Left kidney (tissue), 2 donors: ENCODE results near the gene KLHL36. TPM values are rescaled to one million over a fixed set of nuclear protein-coding genes. Genes with fewer than 3 reads are reported as not detected.

Source experiments
- DNase-seq: peaks from one replicate; pipeline ENCODE4 v3.0.0-alpha.2; 2013
- polyA plus RNA-seq: library from polyadenylated mRNA; unstranded; fragments of 120-200 nt; gene quantifications from one replicate; pipeline ENCODE4 v1.2.1, GENCODE V29; 2013; ENCODE audit not compliant: insufficient read length

Gene KLHL36
- polyA plus RNA-seq, 1 donor = 30.0 TPM

GRCh38 chr16:84643180-84643583 lies 5.1 kb upstream of the KLHL36 start:
- DNase-seq = no peak

- no peak for DNase-seq
Observed at GRCh38 chr16:84643674-84644073, 4.6 kb upstream of the KLHL36 start.

- no peak for DNase-seq
Observed at GRCh38 chr16:84648595-84649510, 542 bp downstream of the KLHL36 start.

- DNase-seq = no peak
Observed at GRCh38 chr16:84649511-84649861, 1.2 kb downstream of the KLHL36 start.

GRCh38 chr16:84650062-84650991 lies 2.0 kb downstream of the KLHL36 start:
- DNase-seq = no peak

- no peak for DNase-seq
Observed at GRCh38 chr16:84652566-84652965, 4.3 kb downstream of the KLHL36 start.

- DNase-seq = no peak
Observed at GRCh38 chr16:84654238-84654637, 5.9 kb downstream of the KLHL36 start.

- no peak for DNase-seq
Observed at GRCh38 chr16:84654998-84655397, 6.7 kb downstream of the KLHL36 start.

- no peak for DNase-seq
Observed at GRCh38 chr16:84656649-84657048, 8.3 kb downstream of the KLHL36 start.

GRCh38 chr16:84657229-84657837 lies 9.0 kb downstream of the KLHL36 start:
- DNase-seq = no peak

GRCh38 chr16:84658690-84659089 lies 10.4 kb downstream of the KLHL36 start:
- no peak for DNase-seq

GRCh38 chr16:84659656-84660300 lies 11.5 kb downstream of the KLHL36 start:
- no peak for DNase-seq

- no peak for DNase-seq
Observed at GRCh38 chr16:84660973-84661372, 12.7 kb downstream of the KLHL36 start.

- no peak for DNase-seq
Observed at GRCh38 chr16:84661418-84662060, 13.2 kb downstream of the KLHL36 start.

GRCh38 chr16:84662471-84662870 lies 14.2 kb downstream of the KLHL36 start:
- DNase-seq = no peak

GRCh38 chr16:84663433-84664101 lies 15.3 kb downstream of the KLHL36 start:
- DNase-seq = no peak

GRCh38 chr16:84665359-84665758 lies 17.0 kb downstream of the KLHL36 start:
- no peak for DNase-seq

GRCh38 chr16:84665843-84666242 lies 17.5 kb downstream of the KLHL36 start:
- no peak for DNase-seq

- no peak for DNase-seq
Observed at GRCh38 chr16:84667600-84668309, 19.4 kb downstream of the KLHL36 start.

GRCh38 chr16:84670063-84670462 lies 21.8 kb downstream of the KLHL36 start:
- no peak for DNase-seq
